CD4-positive, alpha-beta T cell treated with Interferon alpha-2 for 1 hour (primary cell): ENCODE measurements around the gene NKIRAS2.
A peak's percentile ranks its signal among the peaks of the same experiment; 100 is the strongest.

Source experiments
- DNase-seq, 2 donors: peaks; one replicate each; pipeline ENCODE4 v3.0.0-alpha.2; 2020 to 2022

Gene NKIRAS2

GRCh38 chr17:42027961-42028790, 8.3 kb downstream of the NKIRAS2 start:
- no peak for DNase-seq

GRCh38 chr17:42028791-42029127, 8.9 kb downstream of the NKIRAS2 start:
- no peak for DNase-seq

GRCh38 chr17:42031584-42031983, 11.7 kb downstream of the NKIRAS2 start:
- DNase-seq, result no peak

- DNase-seq, result no peak
Observed at GRCh38 chr17:42034059-42034458, 14.2 kb downstream of the NKIRAS2 start.

GRCh38 chr17:42038221-42038973, 18.5 kb downstream of the NKIRAS2 start:
- DNase-seq, result no peak

- no peak for DNase-seq
Observed at GRCh38 chr17:42039794-42040763, 20.2 kb downstream of the NKIRAS2 start.

GRCh38 chr17:42040818-42041217, 20.9 kb downstream of the NKIRAS2 start:
- DNase-seq, result no peak

GRCh38 chr17:42041619-42042018, 21.7 kb downstream of the NKIRAS2 start:
- no peak for DNase-seq

GRCh38 chr17:42042598-42043319, 22.9 kb downstream of the NKIRAS2 start:
- no peak for DNase-seq

- no peak for DNase-seq
Observed at GRCh38 chr17:42045719-42046118, 25.8 kb downstream of the NKIRAS2 start.

GRCh38 chr17:42047343-42047742, 27.5 kb downstream of the NKIRAS2 start:
- DNase-seq, result no peak

- DNase-seq, result no peak
Observed at GRCh38 chr17:42049834-42050392, 30.0 kb downstream of the NKIRAS2 start.

GRCh38 chr17:42050393-42051012, 30.6 kb downstream of the NKIRAS2 start, which contains the start of gene C17orf113:
Gene C17orf113, minus strand, starts transcription at chr17:42050601. Its CDS starts 7,225 bp downstream, at chr17:42043376.
- DNase-seq, result peak; percentile 52 to 56

- no peak for DNase-seq
Observed at GRCh38 chr17:42051013-42051400, 31.1 kb downstream of the NKIRAS2 start.

- DNase-seq, result no peak
Observed at GRCh38 chr17:42051645-42052044, 31.8 kb downstream of the NKIRAS2 start.

- DNase-seq, result no peak
Observed at GRCh38 chr17:42052346-42052877, 32.5 kb downstream of the NKIRAS2 start.

- no peak for DNase-seq
Observed at GRCh38 chr17:42053731-42054500, 34.0 kb downstream of the NKIRAS2 start.

GRCh38 chr17:42055027-42055426, 35.1 kb downstream of the NKIRAS2 start:
- DNase-seq, result no peak

GRCh38 chr17:42055496-42055895, 35.6 kb downstream of the NKIRAS2 start:
- no peak for DNase-seq

GRCh38 chr17:42056635-42057034, 36.7 kb downstream of the NKIRAS2 start:
- DNase-seq, result no peak
